HEK293 (cell line): ENCODE measurements around the gene INO80B.

Experiments
- CTCF ChIA-PET: fragments of 350-600 bp; formaldehyde crosslinking; extraction: SDS; loops from one replicate; lab custom pipeline; 2021; ENCODE audit warnings: antibody characterized with exemption; lab: Yijun Ruan, JAX
- POLR2A ChIA-PET: fragments of 300-600 bp; formaldehyde crosslinking; extraction: SDS; loops from one replicate; lab custom pipeline; 2020; ENCODE audit warnings: antibody characterized with exemption, inconsistent platforms; lab: Yijun Ruan, JAX
- H3K27ac ChIP-seq: fragments of 200-500 bp; sonication (Bioruptor generic); 2 replicates; pipeline ENCODE4 v1.5.1; 2014; ENCODE audit warnings: low read depth, low read length, control low read depth, inconsistent platforms; ENCODE audit errors: extremely low read depth
- H3K36me3 ChIP-seq, 2 experiments: fragments of 200-500 bp in 1 of 2; sonication (Bioruptor generic) in 1 of 2; 1 replicate in 1 of 2; 2 replicates in 1 of 2; pipeline ENCODE4 v1.5.1; 2014 to 2017; ENCODE audit warnings: inconsistent platforms in 2 of 2, low read length in 2 of 2; ENCODE audit not compliant: control insufficient read depth in 2 of 2, insufficient read depth in 1 of 2
- H3K4me1 ChIP-seq: fragments of 200-500 bp; sonication (Bioruptor generic); 2 replicates; pipeline ENCODE4 v1.5.1; 2014; ENCODE audit warnings: mild to moderate bottlenecking, low read length, inconsistent platforms; ENCODE audit not compliant: control insufficient read depth, insufficient read depth
- H3K4me3 ChIP-seq: 2 replicates; pipeline ENCODE4 v1.5.1; 2011; ENCODE audit warnings: low read depth, mild to moderate bottlenecking, control low read depth, low read length, moderate library complexity
- H3K9me3 ChIP-seq: fragments of 200-500 bp; sonication (Bioruptor generic); 2 replicates; pipeline ENCODE4 v1.5.1; 2014; ENCODE audit warnings: low read depth, low read length, inconsistent platforms; ENCODE audit not compliant: control insufficient read depth, insufficient read depth
- BCL11A ChIP-seq: fragments of 450-650 bp; formaldehyde crosslinking; IDR thresholded peaks from 2 replicates; pipeline ENCODE4 v1.5.1; 2016; ENCODE audit warnings: low read depth, missing biosample characterization, missing genetic modification characterization
- GLIS2 ChIP-seq: fragments of 450-650 bp; formaldehyde crosslinking; IDR thresholded peaks from 2 replicates; pipeline ENCODE4 v1.5.1; 2016; ENCODE audit warnings: missing biosample characterization, missing genetic modification characterization
- KLF10 ChIP-seq: fragments of 450-650 bp; IDR thresholded peaks from 2 replicates; pipeline ENCODE4 v1.5.1; 2018; ENCODE audit warnings: missing biosample characterization, mild to moderate bottlenecking, missing genetic modification characterization
- MYNN ChIP-seq: fragments of 450-650 bp; formaldehyde crosslinking; IDR thresholded peaks from 2 replicates; pipeline ENCODE4 v1.5.1; 2016; ENCODE audit warnings: missing biosample characterization, missing genetic modification characterization, borderline replicate concordance
- PRDM1 ChIP-seq: fragments of 450-650 bp; formaldehyde crosslinking; IDR thresholded peaks from 2 replicates; pipeline ENCODE4; 2016; ENCODE audit warnings: missing biosample characterization, missing genetic modification characterization
- PRDM2 ChIP-seq: fragments of 450-650 bp; formaldehyde crosslinking; IDR thresholded peaks from 2 replicates; pipeline ENCODE4 v1.5.1; 2016; ENCODE audit warnings: missing biosample characterization, missing genetic modification characterization, borderline replicate concordance
- ZNF10 ChIP-seq: fragments of 450-650 bp; formaldehyde crosslinking; IDR thresholded peaks from 2 replicates; pipeline ENCODE4 v1.5.1; 2017; ENCODE audit warnings: missing biosample characterization, missing genetic modification characterization
- ZNF174 ChIP-seq: fragments of 450-650 bp; formaldehyde crosslinking; IDR thresholded peaks from 2 replicates; pipeline ENCODE4 v1.5.0; 2017; ENCODE audit warnings: missing biosample characterization, mild to moderate bottlenecking, missing genetic modification characterization
- ZNF239 ChIP-seq: fragments of 450-650 bp; formaldehyde crosslinking; IDR thresholded peaks from 2 replicates; pipeline ENCODE4 v1.5.1; 2016; ENCODE audit warnings: missing biosample characterization, missing genetic modification characterization
- ZNF248 ChIP-seq: fragments of 450-650 bp; formaldehyde crosslinking; IDR thresholded peaks from 2 replicates; pipeline ENCODE4 v1.5.1; 2017; ENCODE audit warnings: missing biosample characterization, missing genetic modification characterization
- ZNF280C ChIP-seq: fragments of 450-650 bp; formaldehyde crosslinking; IDR thresholded peaks from 2 replicates; pipeline ENCODE4 v1.5.1; 2016; ENCODE audit warnings: missing biosample characterization, missing genetic modification characterization
- ZNF354C ChIP-seq: fragments of 450-650 bp; formaldehyde crosslinking; IDR thresholded peaks from 2 replicates; pipeline ENCODE4 v1.5.1; 2016; ENCODE audit warnings: missing biosample characterization, missing genetic modification characterization, low read depth, borderline replicate concordance
- ZNF362 ChIP-seq: fragments of 450-650 bp; formaldehyde crosslinking; IDR thresholded peaks from 2 replicates; pipeline ENCODE4 v1.5.1; 2016; ENCODE audit warnings: missing biosample characterization, missing genetic modification characterization
- ZNF394 ChIP-seq: fragments of 450-650 bp; formaldehyde crosslinking; IDR thresholded peaks from 2 replicates; pipeline ENCODE4 v1.5.1; 2016; ENCODE audit warnings: missing biosample characterization, missing genetic modification characterization, mild to moderate bottlenecking, moderate library complexity, borderline replicate concordance
- ZNF423 ChIP-seq: fragments of 450-650 bp; formaldehyde crosslinking; IDR thresholded peaks from 2 replicates; pipeline ENCODE4 v1.5.1; 2016; ENCODE audit warnings: missing biosample characterization, missing genetic modification characterization
- ZNF518A ChIP-seq: fragments of 450-650 bp; formaldehyde crosslinking; conservative IDR thresholded peaks from 2 replicates; pipeline ENCODE4 v1.5.1; 2016; ENCODE audit warnings: low read depth, missing biosample characterization, missing genetic modification characterization
- ZNF621 ChIP-seq: fragments of 450-650 bp; formaldehyde crosslinking; IDR thresholded peaks from 2 replicates; pipeline ENCODE4 v1.5.1; 2017; ENCODE audit warnings: missing biosample characterization, missing genetic modification characterization

The INO80B gene

GRCh38 chr2:74428675-74429074, 26.2 kb upstream of the INO80B start:
- CTCF ChIA-PET: no interaction called here
- Histone ChIP-seq H3K4me3 (no peak overlapping the region), H3K4me1 (no peaks in the 10 kb centered on the region), H3K9me3 (no peaks in the 10 kb centered on the region), H3K36me3 (peaks cover 16 to 90% of the 10 kb centered on the region in 2 experiments; a peak in 2 of 3 replicates), H3K27ac (no peak overlapping the region)
- POLR2A ChIA-PET: interaction anchor here (1.0 to 1.4 kb wide), 3 partner anchors 12 to 37 kb away, joined by 3 to 4 read pairs (median 4); no protein-coding TSS in a partner anchor
- TF ChIP-seq GLIS2 (tag by site-specific recombination): peak; percentile 5; the same call in 1 of the 2 replicates
- TF ChIP-seq ZNF621: no peak
- no peak for TF ChIP-seq ZNF362 (tag by site-specific recombination)
- no peak for TF ChIP-seq ZNF248 (tag by site-specific recombination)
- TF ChIP-seq ZNF174: no peak

GRCh38 chr2:74429487-74430451, 25.1 kb upstream of the INO80B start:
- Histone ChIP-seq H3K27ac (no peak overlapping the region), H3K9me3 (no peaks in the 10 kb centered on the region), H3K4me3 (no peak overlapping the region), H3K36me3 (peaks cover 16 to 81% of the 10 kb centered on the region in 2 experiments; a peak in 2 of 3 replicates), H3K4me1 (no peaks in the 10 kb centered on the region)
- ChIA-PET POLR2A (interaction anchor here (1.4 to 2.3 kb wide), 2 partner anchors 11 to 25 kb away, joined by 4 to 7 read pairs; partner anchors contain the start of gene INO80B), CTCF (no interaction called here)
- TF ChIP-seq MYNN: no peak
- no peak for TF ChIP-seq ZNF239
- no peak for TF ChIP-seq ZNF354C
- TF ChIP-seq ZNF423: no peak
- no peak for TF ChIP-seq ZNF394
- no peak for TF ChIP-seq PRDM2 (tag by site-specific recombination)
- no peak for TF ChIP-seq PRDM1
- TF ChIP-seq ZNF10: no peak
- TF ChIP-seq BCL11A (tag by site-specific recombination): no peak
- no peak for TF ChIP-seq ZNF280C (tag by site-specific recombination)
- TF ChIP-seq ZNF518A: no peak
- TF ChIP-seq KLF10 (tag by site-specific recombination): no peak
